Activated B cell treated with CpG ODN at 0.5 μM for 24 hours (primary cell): Measurements from ENCODE around the gene MACROD2. TPM values are rescaled to one million over a fixed set of nuclear protein-coding genes. Genes with fewer than 3 reads are reported as not detected.

Experiments
- ATAC-seq: fragments of 200-7000 bp; cut with Tn5 transposase; one replicate; pipeline ENCODE4 v1.10.0; 2021; ENCODE audit warnings: low read depth, mild to moderate bottlenecking, moderate library complexity
- CTCF ChIA-PET: fragments of 350-600 bp; sonication (Branson Sonifier 250); formaldehyde crosslinking; loops from one replicate; lab custom pipeline; 2021; ENCODE audit warnings: antibody characterized with exemption; lab: Charles Lee
- POLR2A ChIA-PET: fragments of 350-600 bp; sonication (Branson Sonifier 250); formaldehyde crosslinking; loops from one replicate; lab custom pipeline; 2021; ENCODE audit warnings: antibody characterized with exemption; lab: Charles Lee
- DNase-seq: peaks from one replicate; pipeline ENCODE4 v3.0.0; 2022
- H3K27ac Mint-ChIP-seq: one replicate; pipeline ENCODE4 v1.8.0; 2020; ENCODE audit warnings: mixed read lengths
- H3K27me3 Mint-ChIP-seq: one replicate; pipeline ENCODE4 v1.8.0; 2021; ENCODE audit warnings: mixed read lengths
- H3K36me3 Mint-ChIP-seq: one replicate; pipeline ENCODE4 v1.8.0; 2021; ENCODE audit warnings: low read depth, mixed read lengths
- H3K4me1 Mint-ChIP-seq: one replicate; pipeline ENCODE4 v1.8.0; 2021; ENCODE audit warnings: mixed read lengths
- H3K4me3 Mint-ChIP-seq: one replicate; pipeline ENCODE4 v1.8.0; 2020; ENCODE audit warnings: mild to moderate bottlenecking, mixed read lengths
- H3K9me3 Mint-ChIP-seq: one replicate; pipeline ENCODE4 v1.8.0; 2020; ENCODE audit warnings: mixed read lengths
- intact Hi-C: fragments of 100-400 bp; cut with micrococcal nuclease; formaldehyde crosslinking; loops from one replicate; pipeline ENCODE4 v1.15.1; 2024
- total RNA-seq: library from RNA; stranded (reverse); gene quantifications from 2 replicates; pipeline ENCODE4 v1.2.3, GENCODE V29; 2022
- TF ChIP-seq, protein P1 (sequence below): fragments of 200-600 bp; IDR thresholded peaks from one replicate; pipeline ENCODE4 v1.8.0; 2022; ENCODE audit warnings: antibody characterized with exemption, mild to moderate bottlenecking

MACROD2 gene
- total RNA-seq, 1 donor from 2014 or later = 55.1 TPM

DNA sequence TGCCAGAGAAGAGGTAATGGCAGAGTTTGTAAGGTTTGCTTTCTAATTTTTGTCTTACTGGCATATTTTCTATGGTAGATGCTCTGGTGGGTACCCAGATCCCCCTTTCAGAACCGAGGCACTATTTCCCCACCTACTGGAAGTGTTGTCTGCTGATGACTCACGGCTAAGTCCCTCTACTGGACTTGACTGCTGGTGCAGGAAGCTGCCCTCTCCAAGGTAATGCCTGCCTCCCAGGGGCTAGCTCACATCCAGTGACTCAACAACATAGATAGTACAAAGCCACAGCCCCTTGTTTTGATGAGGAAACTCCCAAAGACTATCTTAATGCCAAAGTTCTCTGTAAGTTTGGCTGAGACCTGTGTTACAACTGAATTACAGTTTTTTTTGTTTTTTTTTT, 627.5 kb downstream of the MACROD2 start:
- DNase-seq (no peak), ATAC-seq (no peak)
- Mint-ChIP-seq H3K27me3 (peaks cover 4% of the 10 kb centered on the region), H3K9me3 (no peaks in the 10 kb centered on the region), H3K4me1 (no peaks in the 10 kb centered on the region), H3K36me3 (no peaks in the 10 kb centered on the region), H3K4me3 (no peak overlapping the region), H3K27ac (no peak overlapping the region)
- TF ChIP-seq, protein P1, sequence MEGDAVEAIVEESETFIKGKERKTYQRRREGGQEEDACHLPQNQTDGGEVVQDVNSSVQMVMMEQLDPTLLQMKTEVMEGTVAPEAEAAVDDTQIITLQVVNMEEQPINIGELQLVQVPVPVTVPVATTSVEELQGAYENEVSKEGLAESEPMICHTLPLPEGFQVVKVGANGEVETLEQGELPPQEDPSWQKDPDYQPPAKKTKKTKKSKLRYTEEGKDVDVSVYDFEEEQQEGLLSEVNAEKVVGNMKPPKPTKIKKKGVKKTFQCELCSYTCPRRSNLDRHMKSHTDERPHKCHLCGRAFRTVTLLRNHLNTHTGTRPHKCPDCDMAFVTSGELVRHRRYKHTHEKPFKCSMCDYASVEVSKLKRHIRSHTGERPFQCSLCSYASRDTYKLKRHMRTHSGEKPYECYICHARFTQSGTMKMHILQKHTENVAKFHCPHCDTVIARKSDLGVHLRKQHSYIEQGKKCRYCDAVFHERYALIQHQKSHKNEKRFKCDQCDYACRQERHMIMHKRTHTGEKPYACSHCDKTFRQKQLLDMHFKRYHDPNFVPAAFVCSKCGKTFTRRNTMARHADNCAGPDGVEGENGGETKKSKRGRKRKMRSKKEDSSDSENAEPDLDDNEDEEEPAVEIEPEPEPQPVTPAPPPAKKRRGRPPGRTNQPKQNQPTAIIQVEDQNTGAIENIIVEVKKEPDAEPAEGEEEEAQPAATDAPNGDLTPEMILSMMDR = no peak
- intact Hi-C loops = no loop called here
- ChIA-PET CTCF (interaction anchor here (0.8 kb wide), 1 partner anchor 1622 kb away, joined by 3 read pairs; no protein-coding TSS in a partner anchor), POLR2A (no interaction called here)

DNA sequence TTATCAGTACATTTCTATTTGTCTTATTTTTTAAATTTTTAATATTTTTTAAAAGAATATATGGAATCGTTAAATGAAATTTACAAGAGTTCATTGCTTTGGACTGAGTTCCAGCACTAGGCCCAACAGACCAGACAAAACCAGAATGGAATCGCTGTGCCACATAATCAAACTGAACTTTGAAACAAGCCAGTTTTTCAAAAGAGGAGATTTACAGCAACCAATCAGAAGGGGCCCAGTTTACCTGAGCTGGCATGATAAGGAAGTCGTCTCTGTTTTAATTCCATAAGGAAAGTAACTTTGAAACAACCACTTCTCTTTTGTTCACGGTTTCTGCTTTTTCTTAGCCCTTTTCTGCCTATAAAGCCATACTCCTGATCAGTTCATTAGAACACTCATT, 635.7 kb downstream of the MACROD2 start:
- TF ChIP-seq, protein P1 = no peak
- ChIA-PET CTCF (no interaction called here), POLR2A (no interaction called here)
- Mint-ChIP-seq H3K27ac (no peak overlapping the region), H3K27me3 (peaks cover 2% of the 10 kb centered on the region), H3K4me3 (no peak overlapping the region), H3K9me3 (no peaks in the 10 kb centered on the region), H3K36me3 (no peaks in the 10 kb centered on the region), H3K4me1 (no peaks in the 10 kb centered on the region)
- no peak for ATAC-seq
- no peak for DNase-seq
- intact Hi-C loops = no loop called here

DNA sequence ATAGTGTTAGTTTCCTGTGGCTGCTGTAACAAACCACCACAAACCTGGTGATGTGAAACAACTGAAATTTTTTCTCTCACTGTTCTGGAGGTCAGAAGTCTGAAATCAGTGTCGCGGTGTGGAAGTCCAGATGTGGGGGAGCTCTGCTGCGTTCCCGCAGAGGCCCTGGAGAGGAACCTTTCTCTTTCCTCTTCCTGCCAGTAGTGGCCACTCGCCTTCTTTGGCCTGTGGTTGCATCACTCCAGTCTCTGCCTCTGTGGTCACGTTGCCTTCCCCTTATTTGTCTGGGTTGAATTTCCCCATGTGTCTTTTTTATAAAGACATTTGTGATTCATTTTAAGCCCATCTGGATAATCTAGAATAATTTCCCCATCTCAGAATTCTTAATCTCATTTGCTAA, 637.6 kb downstream of the MACROD2 start:
- peaks cover 4% of the 10 kb centered on the region for H3K27me3 Mint-ChIP-seq
- intact Hi-C loops = no loop called here
- no peak for ATAC-seq
- H3K9me3 Mint-ChIP-seq = no peaks in the 10 kb centered on the region
- H3K36me3 Mint-ChIP-seq = no peaks in the 10 kb centered on the region
- H3K4me3 Mint-ChIP-seq = no peak overlapping the region
- no peak for DNase-seq
- TF ChIP-seq, protein P1 = no peak
- H3K27ac Mint-ChIP-seq = no peak overlapping the region
- H3K4me1 Mint-ChIP-seq = no peaks in the 10 kb centered on the region
- ChIA-PET POLR2A (no interaction called here), CTCF (no interaction called here)

GRCh38 chr20:14633507-14633906, 638.2 kb downstream of the MACROD2 start:
- H3K27me3 Mint-ChIP-seq = peaks cover 4% of the 10 kb centered on the region
- intact Hi-C loops = no loop called here
- ATAC-seq (no peak), DNase-seq (no peak)
- no peak overlapping the region for H3K4me3 Mint-ChIP-seq
- no peaks in the 10 kb centered on the region for H3K36me3 Mint-ChIP-seq
- POLR2A ChIA-PET = no interaction called here
- no peaks in the 10 kb centered on the region for H3K4me1 Mint-ChIP-seq
- H3K9me3 Mint-ChIP-seq = no peaks in the 10 kb centered on the region
- TF ChIP-seq, protein P1 = no peak
- CTCF ChIA-PET = no interaction called here
- no peak overlapping the region for H3K27ac Mint-ChIP-seq

GRCh38 chr20:14634665-14635064, 639.3 kb downstream of the MACROD2 start:
- TF ChIP-seq, protein P1 = no peak
- Mint-ChIP-seq H3K27me3 (peaks cover 4% of the 10 kb centered on the region), H3K9me3 (no peaks in the 10 kb centered on the region), H3K4me3 (no peak overlapping the region), H3K27ac (no peak overlapping the region), H3K4me1 (no peaks in the 10 kb centered on the region), H3K36me3 (no peaks in the 10 kb centered on the region)
- intact Hi-C loops = no loop called here
- DNase-seq (no peak), ATAC-seq (no peak)
- ChIA-PET CTCF (no interaction called here), POLR2A (no interaction called here)
